ENCODE data around the gene LRIG3.

The LRIG3 gene

DNA sequence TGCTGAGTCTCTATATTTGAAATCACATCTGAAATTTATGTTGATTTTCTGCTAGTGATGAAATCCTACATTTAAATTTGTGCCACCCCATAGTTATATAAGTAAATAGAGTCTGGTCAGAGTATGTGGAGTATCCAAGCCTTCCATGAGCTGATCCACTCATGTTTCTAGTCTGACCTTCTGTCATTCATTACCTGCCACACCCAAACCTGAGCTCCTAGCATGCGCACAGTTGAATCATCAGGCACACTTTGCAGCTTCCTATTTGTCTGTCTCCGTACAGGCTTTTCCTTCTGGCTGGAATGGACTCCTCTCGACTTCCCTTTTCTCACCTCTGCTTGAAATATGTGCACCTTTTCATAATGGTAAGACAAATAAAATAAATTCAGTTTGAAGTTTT, 45.3 kb upstream of the LRIG3 start:
- H3K27me3 ChIP-seq (ENCODE audit: control insufficient read depth in 1 of 2, insufficient read depth in 1 of 2, low read length in 2 of 2), result no peaks in the 10 kb centered on the region
- no peak overlapping the region for H2BK15ac ChIP-seq (ENCODE audit: low read depth, poor library complexity, severe bottlenecking)
- no peaks in the 10 kb centered on the region for H3K9me3 ChIP-seq (ENCODE audit: control insufficient read depth, low read length)
- H2BK5ac ChIP-seq (ENCODE audit: low read depth, low read length, poor library complexity, severe bottlenecking), result no peak overlapping the region
- H2BK12ac ChIP-seq (ENCODE audit: low read length in 2 of 2), result no peak overlapping the region
- no peak overlapping the region for H3K4ac ChIP-seq (ENCODE audit: low read depth in 1 of 2, low read length in 2 of 2)
- H3K4me2 ChIP-seq (ENCODE audit: low read length, poor library complexity, severe bottlenecking), result no peak overlapping the region
- no peak overlapping the region for H3K18ac ChIP-seq (ENCODE audit: low read depth in 1 of 2, low read length in 2 of 2)
- no peak overlapping the region for H3K9ac ChIP-seq (ENCODE audit: low read length)
- H3K36me3 ChIP-seq (ENCODE audit: control insufficient read depth in 1 of 2, insufficient read depth in 2 of 2, low read depth in 1 of 2, low read length in 2 of 2), result no peaks in the 10 kb centered on the region
- H4K8ac ChIP-seq (ENCODE audit: low read length), result no peak overlapping the region
- H4K91ac ChIP-seq (ENCODE audit: low read length), result no peak overlapping the region
- no peak overlapping the region for H2BK120ac ChIP-seq (ENCODE audit: low read depth, low read length)
- H3K14ac ChIP-seq (ENCODE audit: low read length in 2 of 2), result no peak overlapping the region
- H3K79me1 ChIP-seq (replicated peaks; ENCODE audit: low read length, poor library complexity, severe bottlenecking), result no peaks in the 10 kb centered on the region
- no peak for DNase-seq
- 71% methylated on average over 2 of the region's 3 CpGs for WGBS
- H2AFZ ChIP-seq (ENCODE audit: low read depth, low read length), result no peak overlapping the region
- H3K27ac ChIP-seq (ENCODE audit: low read length, poor library complexity, severe bottlenecking), result no peak overlapping the region
- H2AK5ac ChIP-seq (ENCODE audit: low read length, severe bottlenecking), result no peak overlapping the region
- H3K23ac ChIP-seq (ENCODE audit: low read length in 2 of 2), result no peak overlapping the region
- H3K4me3 ChIP-seq (ENCODE audit: insufficient read depth in 1 of 2, low read depth in 1 of 2, low read length in 2 of 2), result no peak overlapping the region
- no peaks in the 10 kb centered on the region for H3K4me1 ChIP-seq (ENCODE audit: control insufficient read depth, insufficient read depth, low read depth, low read length)

GRCh38 chr12:58963844-58964243, 43.5 kb upstream of the LRIG3 start:
- no CpG with 5 or more reads among the region's 1 CpG for WGBS
- Histone ChIP-seq H3K79me1 (replicated peaks; ENCODE audit: low read length, poor library complexity, severe bottlenecking) (no peaks in the 10 kb centered on the region), H4K91ac (ENCODE audit: low read length) (no peak overlapping the region), H3K27me3 (ENCODE audit: control insufficient read depth in 1 of 2, insufficient read depth in 1 of 2, low read length in 2 of 2) (no peaks in the 10 kb centered on the region), H2AK5ac (ENCODE audit: low read length, severe bottlenecking) (no peak overlapping the region), H3K4me3 (ENCODE audit: insufficient read depth in 1 of 2, low read depth in 1 of 2, low read length in 2 of 2) (no peak overlapping the region), H2AFZ (ENCODE audit: low read depth, low read length) (no peak overlapping the region), H2BK120ac (ENCODE audit: low read depth, low read length) (no peak overlapping the region), H3K14ac (ENCODE audit: low read length in 2 of 2) (no peak overlapping the region), H3K4me1 (ENCODE audit: control insufficient read depth, insufficient read depth, low read depth, low read length) (no peaks in the 10 kb centered on the region), H3K4ac (ENCODE audit: low read depth in 1 of 2, low read length in 2 of 2) (no peak overlapping the region), H3K9me3 (ENCODE audit: control insufficient read depth, low read length) (no peaks in the 10 kb centered on the region), H2BK12ac (ENCODE audit: low read length in 2 of 2) (no peak overlapping the region), H3K9ac (ENCODE audit: low read length) (no peak overlapping the region), H2BK5ac (ENCODE audit: low read depth, low read length, poor library complexity, severe bottlenecking) (no peak overlapping the region), H3K23ac (ENCODE audit: low read length in 2 of 2) (no peak overlapping the region), H3K36me3 (ENCODE audit: control insufficient read depth in 1 of 2, insufficient read depth in 2 of 2, low read depth in 1 of 2, low read length in 2 of 2) (no peaks in the 10 kb centered on the region), H3K18ac (ENCODE audit: low read depth in 1 of 2, low read length in 2 of 2) (no peak overlapping the region), H3K27ac (ENCODE audit: low read length, poor library complexity, severe bottlenecking) (no peak overlapping the region), H4K8ac (ENCODE audit: low read length) (no peak overlapping the region), H2BK15ac (ENCODE audit: low read depth, poor library complexity, severe bottlenecking) (no peak overlapping the region), H3K4me2 (ENCODE audit: low read length, poor library complexity, severe bottlenecking) (no peak overlapping the region)
- DNase-seq, result no peak

GRCh38 chr12:58961906-58962305, 41.6 kb upstream of the LRIG3 start:
- no peak overlapping the region for H4K8ac ChIP-seq (ENCODE audit: low read length)

GRCh38 chr12:58961166-58961565, 40.9 kb upstream of the LRIG3 start:
- Histone ChIP-seq H3K23ac (ENCODE audit: low read length in 2 of 2) (no peak overlapping the region), H2BK15ac (ENCODE audit: low read depth, poor library complexity, severe bottlenecking) (no peak overlapping the region), H3K79me1 (replicated peaks; ENCODE audit: low read length, poor library complexity, severe bottlenecking) (no peaks in the 10 kb centered on the region), H3K4me1 (ENCODE audit: control insufficient read depth, insufficient read depth, low read depth, low read length) (no peaks in the 10 kb centered on the region), H3K4ac (ENCODE audit: low read depth in 1 of 2, low read length in 2 of 2) (no peak overlapping the region), H3K9me3 (ENCODE audit: control insufficient read depth, low read length) (no peaks in the 10 kb centered on the region), H2AK5ac (ENCODE audit: low read length, severe bottlenecking) (no peak overlapping the region), H2AFZ (ENCODE audit: low read depth, low read length) (no peak overlapping the region), H4K8ac (ENCODE audit: low read length) (no peak overlapping the region), H2BK12ac (ENCODE audit: low read length in 2 of 2) (no peak overlapping the region), H3K14ac (ENCODE audit: low read length in 2 of 2) (no peak overlapping the region), H3K27me3 (ENCODE audit: control insufficient read depth in 1 of 2, insufficient read depth in 1 of 2, low read length in 2 of 2) (no peaks in the 10 kb centered on the region), H3K27ac (ENCODE audit: low read length, poor library complexity, severe bottlenecking) (no peak overlapping the region), H3K18ac (ENCODE audit: low read depth in 1 of 2, low read length in 2 of 2) (no peak overlapping the region), H2BK5ac (ENCODE audit: low read depth, low read length, poor library complexity, severe bottlenecking) (no peak overlapping the region), H3K9ac (ENCODE audit: low read length) (no peak overlapping the region), H2BK120ac (ENCODE audit: low read depth, low read length) (no peak overlapping the region), H3K4me3 (ENCODE audit: insufficient read depth in 1 of 2, low read depth in 1 of 2, low read length in 2 of 2) (no peak overlapping the region), H3K4me2 (ENCODE audit: low read length, poor library complexity, severe bottlenecking) (no peak overlapping the region), H3K36me3 (ENCODE audit: control insufficient read depth in 1 of 2, insufficient read depth in 2 of 2, low read depth in 1 of 2, low read length in 2 of 2) (no peaks in the 10 kb centered on the region), H4K91ac (ENCODE audit: low read length) (no peak overlapping the region)
- WGBS, result 82% methylated on average over 1 of the region's 3 CpGs
- DNase-seq, result no peak

More at GRCh38 chr12:58961906-58962305, 41.6 kb upstream of the LRIG3 start:
- H2AFZ ChIP-seq (ENCODE audit: low read depth, low read length), result no peak overlapping the region
- H2BK5ac ChIP-seq (ENCODE audit: low read depth, low read length, poor library complexity, severe bottlenecking), result no peak overlapping the region
- no peak overlapping the region for H2BK12ac ChIP-seq (ENCODE audit: low read length in 2 of 2)
- no peak overlapping the region for H3K23ac ChIP-seq (ENCODE audit: low read length in 2 of 2)
- no peak overlapping the region for H3K27ac ChIP-seq (ENCODE audit: low read length, poor library complexity, severe bottlenecking)
- H3K9me3 ChIP-seq (ENCODE audit: control insufficient read depth, low read length), result no peaks in the 10 kb centered on the region
- peak; percentile 33 for DNase-seq
- no peak overlapping the region for H3K9ac ChIP-seq (ENCODE audit: low read length)
- H3K14ac ChIP-seq (ENCODE audit: low read length in 2 of 2), result no peak overlapping the region
- H3K4me3 ChIP-seq (ENCODE audit: insufficient read depth in 1 of 2, low read depth in 1 of 2, low read length in 2 of 2), result no peak overlapping the region
- H3K4me1 ChIP-seq (ENCODE audit: control insufficient read depth, insufficient read depth, low read depth, low read length), result no peaks in the 10 kb centered on the region
- H3K79me1 ChIP-seq (replicated peaks; ENCODE audit: low read length, poor library complexity, severe bottlenecking), result no peaks in the 10 kb centered on the region
- no peaks in the 10 kb centered on the region for H3K36me3 ChIP-seq (ENCODE audit: control insufficient read depth in 1 of 2, insufficient read depth in 2 of 2, low read depth in 1 of 2, low read length in 2 of 2)
- H3K4me2 ChIP-seq (ENCODE audit: low read length, poor library complexity, severe bottlenecking), result no peak overlapping the region
- H4K91ac ChIP-seq (ENCODE audit: low read length), result no peak overlapping the region
- 63% methylated on average over 2 of the region's 4 CpGs for WGBS
- no peak overlapping the region for H2BK120ac ChIP-seq (ENCODE audit: low read depth, low read length)
- H3K4ac ChIP-seq (ENCODE audit: low read depth in 1 of 2, low read length in 2 of 2), result no peak overlapping the region
- H3K18ac ChIP-seq (ENCODE audit: low read depth in 1 of 2, low read length in 2 of 2), result no peak overlapping the region
- H3K27me3 ChIP-seq (ENCODE audit: control insufficient read depth in 1 of 2, insufficient read depth in 1 of 2, low read length in 2 of 2), result no peaks in the 10 kb centered on the region
- no peak overlapping the region for H2BK15ac ChIP-seq (ENCODE audit: low read depth, poor library complexity, severe bottlenecking)
- H2AK5ac ChIP-seq (ENCODE audit: low read length, severe bottlenecking), result no peak overlapping the region
